MM.1S (cell line): ENCODE measurements around the gene BCAS3.

Experiments
- DNase-seq: peaks from one replicate; pipeline ENCODE4 v3.0.0-alpha.2; 2015
- H2AFZ ChIP-seq: fragments of 300-600 bp; sonication (generic); 2 replicates; pipeline ENCODE4 v1.6.0; 2016; ENCODE audit warnings: antibody characterized with exemption, low read length
- H3F3A ChIP-seq: fragments of 300-600 bp; sonication (generic); 2 replicates; pipeline ENCODE4 v1.6.1; 2016; ENCODE audit warnings: mild to moderate bottlenecking, antibody characterized with exemption, low read length, moderate library complexity, mixed read lengths; ENCODE audit not compliant: insufficient read depth
- H3K27ac ChIP-seq: fragments of 300-600 bp; sonication (generic); 2 replicates; pipeline ENCODE4 v1.5.1; 2016; ENCODE audit warnings: mild to moderate bottlenecking, low read length
- H3K27me3 ChIP-seq: fragments of 300-600 bp; sonication (generic); replicated peaks from 2 replicates; pipeline ENCODE4 v1.6.0; 2016; ENCODE audit warnings: low read length; ENCODE audit not compliant: insufficient read depth
- H3K36me3 ChIP-seq: fragments of 300-600 bp; sonication (generic); replicated peaks from 2 replicates; pipeline ENCODE4 v1.6.1; 2016; ENCODE audit warnings: mild to moderate bottlenecking, low read length, mixed read lengths; ENCODE audit not compliant: insufficient read depth
- H3K4me1 ChIP-seq: fragments of 300-600 bp; sonication (generic); 2 replicates; pipeline ENCODE4 v1.6.1; 2016; ENCODE audit warnings: low read length, mixed read lengths
- H3K4me2 ChIP-seq: fragments of 300-600 bp; sonication (generic); 2 replicates; pipeline ENCODE4 v1.6.0; 2016; ENCODE audit warnings: low read depth, low read length
- H3K4me3 ChIP-seq: fragments of 300-600 bp; sonication (generic); 2 replicates; pipeline ENCODE4 v1.5.1; 2016; ENCODE audit warnings: low read length, mixed read lengths
- H3K79me2 ChIP-seq: fragments of 300-600 bp; sonication (generic); 2 replicates; pipeline ENCODE4 v1.6.1; 2016; ENCODE audit warnings: mixed run types, low read length, mixed read lengths
- H3K9ac ChIP-seq: fragments of 300-600 bp; sonication (generic); 2 replicates; pipeline ENCODE4 v1.6.1; 2016; ENCODE audit warnings: low read length, mixed read lengths
- H3K9me2 ChIP-seq: fragments of 300-600 bp; sonication (generic); replicated peaks from 2 replicates; pipeline ENCODE4 v1.6.1; 2016; ENCODE audit warnings: mild to moderate bottlenecking, low read length, mixed read lengths; ENCODE audit not compliant: insufficient read depth
- H3K9me3 ChIP-seq: fragments of 300-600 bp; sonication (generic); replicated peaks from 2 replicates; pipeline ENCODE4 v1.6.1; 2016; ENCODE audit warnings: mild to moderate bottlenecking, low read length, mixed read lengths; ENCODE audit not compliant: insufficient read depth
- H4K20me1 ChIP-seq: fragments of 300-600 bp; sonication (generic); 2 replicates; pipeline ENCODE4 v1.6.1; 2016; ENCODE audit warnings: mild to moderate bottlenecking, low read length, moderate library complexity, mixed read lengths; ENCODE audit not compliant: insufficient read depth
- CTCF ChIP-seq: fragments of 300-600 bp; sonication (generic); IDR thresholded peaks from 2 replicates; pipeline ENCODE4 v1.5.1; 2016; ENCODE audit warnings: antibody characterized with exemption, low read length, mixed read lengths
- EZH2 ChIP-seq: fragments of 300-600 bp; sonication (generic); optimal IDR thresholded peaks from 2 replicates; pipeline ENCODE3; 2017; ENCODE audit warnings: low read depth, mild to moderate bottlenecking, antibody characterized with exemption, low read length, mixed read lengths
- EZH2phosphoT487 ChIP-seq: fragments of 300-600 bp; sonication (generic); IDR thresholded peaks from 2 replicates; pipeline ENCODE4 v1.6.1; 2018; ENCODE audit warnings: antibody characterized with exemption, low read length

BCAS3 gene

GRCh38 chr17:61238455-61238933 lies 560.8 kb downstream of the BCAS3 start:
- Histone ChIP-seq H3K4me1 (no peaks in the 10 kb centered on the region), H4K20me1 (no peaks in the 10 kb centered on the region), H3K4me2 (no peak overlapping the region), H2AFZ (no peak overlapping the region), H3F3A (no peaks in the 10 kb centered on the region), H3K79me2 (no peaks in the 10 kb centered on the region), H3K27ac (no peak overlapping the region), H3K9me3 (no peaks in the 10 kb centered on the region), H3K27me3 (no peaks in the 10 kb centered on the region), H3K9me2 (no peaks in the 10 kb centered on the region), H3K36me3 (no peaks in the 10 kb centered on the region), H3K4me3 (no peak overlapping the region), H3K9ac (no peak overlapping the region)
- TF ChIP-seq CTCF, result no peak
- no peak for TF ChIP-seq EZH2phosphoT487
- no peak for TF ChIP-seq EZH2
- no peak for DNase-seq

- no peak for DNase-seq
- H2AFZ ChIP-seq, result no peak overlapping the region
- no peaks in the 10 kb centered on the region for H3K27me3 ChIP-seq
- H3K4me2 ChIP-seq, result no peak overlapping the region
- H3K4me3 ChIP-seq, result no peak overlapping the region
- H3K4me1 ChIP-seq, result no peaks in the 10 kb centered on the region
- no peaks in the 10 kb centered on the region for H3F3A ChIP-seq
- no peak for TF ChIP-seq EZH2
- TF ChIP-seq CTCF, result no peak
- TF ChIP-seq EZH2phosphoT487, result no peak
- no peaks in the 10 kb centered on the region for H3K36me3 ChIP-seq
- H3K27ac ChIP-seq, result no peak overlapping the region
- no peak overlapping the region for H3K9ac ChIP-seq
- no peaks in the 10 kb centered on the region for H4K20me1 ChIP-seq
- H3K79me2 ChIP-seq, result no peaks in the 10 kb centered on the region
- no peaks in the 10 kb centered on the region for H3K9me3 ChIP-seq
- H3K9me2 ChIP-seq, result no peaks in the 10 kb centered on the region
Observed at GRCh38 chr17:61239327-61239726, 561.7 kb downstream of the BCAS3 start.

GRCh38 chr17:61239953-61240352 lies 562.3 kb downstream of the BCAS3 start:
- no peaks in the 10 kb centered on the region for H3K4me1 ChIP-seq
- DNase-seq, result no peak
- H3F3A ChIP-seq, result no peaks in the 10 kb centered on the region
- no peaks in the 10 kb centered on the region for H4K20me1 ChIP-seq
- no peaks in the 10 kb centered on the region for H3K9me3 ChIP-seq
- no peaks in the 10 kb centered on the region for H3K36me3 ChIP-seq
- TF ChIP-seq EZH2phosphoT487 (no peak), EZH2 (no peak), CTCF (no peak)
- no peak overlapping the region for H3K4me2 ChIP-seq
- no peak overlapping the region for H3K4me3 ChIP-seq
- no peaks in the 10 kb centered on the region for H3K27me3 ChIP-seq
- no peaks in the 10 kb centered on the region for H3K79me2 ChIP-seq
- H2AFZ ChIP-seq, result no peak overlapping the region
- no peaks in the 10 kb centered on the region for H3K9me2 ChIP-seq
- H3K27ac ChIP-seq, result no peak overlapping the region
- H3K9ac ChIP-seq, result no peak overlapping the region
